ENCODE results near the gene RNF19B. TPM values are rescaled to one million over a fixed set of nuclear protein-coding genes. Genes with fewer than 3 reads are reported as not detected.

Gene RNF19B
- total and polyA plus RNA-seq, 12 donors = 4.7 to 36.5 (median 23.0) TPM

GRCh38 chr1:32927441-32927840, 37.2 kb downstream of the RNF19B start:
- peaks cover 0 to 12% of the 10 kb centered on the region in 2 donors for H3K4me1 ChIP-seq (replicated peaks in 1 of 2)
- H3K9me3 ChIP-seq (replicated peaks in 1 of 3) = no peaks in the 10 kb centered on the region
- H3K36me3 ChIP-seq (replicated peaks in 1 of 2) = no peaks in the 10 kb centered on the region
- peaks cover 7% of the 10 kb centered on the region for H3K27me3 ChIP-seq
- DNase-seq = no peak
- TF ChIP-seq POLR2A (IDR thresholded peaks at IDR 0.05) (no peak), CTCF (IDR thresholded peaks at IDR 0.05) (no peak)
- intact Hi-C loops (cut with DNase I) = no loop called here
- H3K27ac ChIP-seq = no peak overlapping the region
- WGBS, 4 donors = 87 to 97% (median 92%) methylated on average over 2 of the region's 2 CpGs
- H3K4me3 ChIP-seq = no peak overlapping the region

- 55 to 68% (median 62%) methylated on average over 6 of the region's 6 CpGs for WGBS, 4 donors
- peaks cover 7% of the 10 kb centered on the region for H3K27me3 ChIP-seq
- no peak overlapping the region for H3K4me3 ChIP-seq
- intact Hi-C loops (cut with DNase I) = no loop called here
- DNase-seq = no peak
- H3K36me3 ChIP-seq (replicated peaks in 1 of 2) = no peaks in the 10 kb centered on the region
- no peak overlapping the region for H3K27ac ChIP-seq
- TF ChIP-seq POLR2A (IDR thresholded peaks at IDR 0.05) = no peak
- TF ChIP-seq CTCF (IDR thresholded peaks at IDR 0.05) = no peak
- H3K9me3 ChIP-seq (replicated peaks in 1 of 3) = no peaks in the 10 kb centered on the region
- H3K4me1 ChIP-seq (replicated peaks in 1 of 2) = peaks cover 0 to 12% of the 10 kb centered on the region in 2 donors
Observed at GRCh38 chr1:32926562-32926961, 38.0 kb downstream of the RNF19B start.

- Histone ChIP-seq H3K4me1 (replicated peaks in 1 of 2) (peaks cover 0 to 12% of the 10 kb centered on the region in 2 donors), H3K36me3 (replicated peaks in 1 of 2) (no peaks in the 10 kb centered on the region), H3K27ac (no peak overlapping the region), H3K27me3 (peaks cover 7% of the 10 kb centered on the region), H3K9me3 (replicated peaks in 1 of 3) (no peaks in the 10 kb centered on the region), H3K4me3 (no peak overlapping the region)
- intact Hi-C loops (cut with DNase I) = no loop called here
- TF ChIP-seq CTCF (IDR thresholded peaks at IDR 0.05) (no peak), POLR2A (IDR thresholded peaks at IDR 0.05) (no peak)
- WGBS, 4 donors = 45 to 51% (median 49%) methylated on average over 22 to 24 of the region's 24 CpGs
- peak in 1 of 7 donors; percentile 30 for DNase-seq
Observed at GRCh38 chr1:32925403-32926162, 39.0 kb downstream of the RNF19B start.

- H3K9me3 ChIP-seq (replicated peaks in 1 of 3) = no peaks in the 10 kb centered on the region
- DNase-seq = no peak
- H3K4me3 ChIP-seq = no peak overlapping the region
- WGBS, 4 donors = 37 to 45% (median 37%) methylated on average over 13 to 31 of the region's 31 CpGs
- intact Hi-C loops (cut with DNase I) = no loop called here
- no peak for TF ChIP-seq POLR2A (IDR thresholded peaks at IDR 0.05)
- TF ChIP-seq CTCF (IDR thresholded peaks at IDR 0.05) = no peak
- peaks cover 0 to 12% of the 10 kb centered on the region in 2 donors for H3K4me1 ChIP-seq (replicated peaks in 1 of 2)
- no peaks in the 10 kb centered on the region for H3K36me3 ChIP-seq (replicated peaks in 1 of 2)
- H3K27ac ChIP-seq = no peak overlapping the region
- H3K27me3 ChIP-seq = peaks cover 7% of the 10 kb centered on the region
Observed at GRCh38 chr1:32924881-32925344, 39.7 kb downstream of the RNF19B start.
